Activated gamma-delta T cell (primary cell): ENCODE measurements around the gene HCST.
A peak's percentile ranks its signal among the peaks of the same experiment; 100 is the strongest.
"Not testable (repeated sequence)": the region's sequence is repeated elsewhere in the genome, so short reads cannot be mapped to it uniquely, and the experiment has no call there.

Experiments
- DNase-seq: peaks from one replicate; lab custom pipeline; 2025; lab: John Stamatoyannopoulos, UW

HCST gene

GRCh38 chr19:35879770-35880317, 22.5 kb upstream of the HCST start:
- DNase-seq = peak; percentile 56

GRCh38 chr19:35882114-35882832, 20.1 kb upstream of the HCST start:
- no peak for DNase-seq

- no peak for DNase-seq
These were observed 18.4 kb upstream of the HCST start for GRCh38 chr19:35883882-35884281.

- DNase-seq = no peak
These were observed 17.0 kb upstream of the HCST start for GRCh38 chr19:35885225-35885738.

- no peak for DNase-seq
These were observed 16.4 kb upstream of the HCST start for GRCh38 chr19:35885904-35886303.

GRCh38 chr19:35887197-35887596, 15.1 kb upstream of the HCST start:
- no peak for DNase-seq

- no peak for DNase-seq
These were observed 13.9 kb upstream of the HCST start for GRCh38 chr19:35888398-35888797.

GRCh38 chr19:35889370-35890112, 12.8 kb upstream of the HCST start:
- DNase-seq = no peak

- no peak for DNase-seq
These were observed 12.1 kb upstream of the HCST start for GRCh38 chr19:35890113-35890650.

- not testable (repeated sequence) for DNase-seq
These were observed 10.5 kb upstream of the HCST start for GRCh38 chr19:35891819-35892218.

GRCh38 chr19:35894342-35894741, 8.0 kb upstream of the HCST start:
- no peak for DNase-seq

- no peak for DNase-seq
These were observed 6.3 kb upstream of the HCST start for GRCh38 chr19:35895911-35896642.

- DNase-seq = no peak
These were observed 5.7 kb upstream of the HCST start for GRCh38 chr19:35896643-35897040.

- no peak for DNase-seq
These were observed 4.5 kb upstream of the HCST start for GRCh38 chr19:35897706-35898451.

- DNase-seq = no peak
These were observed 3.9 kb upstream of the HCST start for GRCh38 chr19:35898499-35898809.

GRCh38 chr19:35899547-35900214, 2.6 kb upstream of the HCST start:
- peak; percentile 85 for DNase-seq

- no peak for DNase-seq
These were observed 1.2 kb upstream of the HCST start for GRCh38 chr19:35901055-35901644.

- no peak for DNase-seq
These were observed 644 bp downstream of the HCST start for GRCh38 chr19:35902870-35903475.

- peak; percentile 75 for DNase-seq
These were observed 1.3 kb downstream of the HCST start for GRCh38 chr19:35903550-35904179.
